ENCODE results near the gene HAL.
"Not testable (repeated sequence)": the region's sequence is repeated elsewhere in the genome, so short reads cannot be mapped to it uniquely, and the experiment has no call there.

HAL gene

GRCh38 chr12:95976416-95976832 is 19.7 kb downstream of the HAL start:
- no peak for DNase-seq

GRCh38 chr12:95975491-95975890 is 20.7 kb downstream of the HAL start:
- no peak for DNase-seq

- no peak for DNase-seq
Measured at GRCh38 chr12:95974358-95974757, 21.8 kb downstream of the HAL start.

GRCh38 chr12:95972832-95973456 is 23.2 kb downstream of the HAL start:
- no peak for DNase-seq

- no peak for DNase-seq
Measured at GRCh38 chr12:95970905-95971304, 25.2 kb downstream of the HAL start.

- DNase-seq = not testable (repeated sequence)
Measured at GRCh38 chr12:95969116-95969515, 27.0 kb downstream of the HAL start.

GRCh38 chr12:95967301-95967700 is 28.8 kb downstream of the HAL start:
- no peak for DNase-seq

GRCh38 chr12:95966287-95966870 is 29.8 kb downstream of the HAL start:
- DNase-seq = no peak

- no peak for DNase-seq
Measured at GRCh38 chr12:95963096-95963495, 33.0 kb downstream of the HAL start.

GRCh38 chr12:95962222-95962621 is 33.9 kb downstream of the HAL start:
- no peak for DNase-seq

- DNase-seq = no peak
Measured at GRCh38 chr12:95960241-95960640, 35.9 kb downstream of the HAL start.

GRCh38 chr12:95959107-95959506 is 37.0 kb downstream of the HAL start:
- DNase-seq = no peak

GRCh38 chr12:95956557-95957145 is 39.5 kb downstream of the HAL start:
- DNase-seq = no peak

GRCh38 chr12:95955549-95956159 is 40.5 kb downstream of the HAL start:
- no peak for DNase-seq

- DNase-seq = no peak
Measured at GRCh38 chr12:95953000-95953399, 43.1 kb downstream of the HAL start.

- DNase-seq = no peak
Measured at GRCh38 chr12:95951515-95951914, 44.6 kb downstream of the HAL start.

GRCh38 chr12:95949477-95950206 is 46.5 kb downstream of the HAL start:
- DNase-seq = no peak

- DNase-seq = no peak
Measured at GRCh38 chr12:95944108-95944704, 51.9 kb downstream of the HAL start.

GRCh38 chr12:95943330-95943842 is 52.8 kb downstream of the HAL start, which contains the start of gene AMDHD1:
AMDHD1 (plus strand) TSS chr12:95943331; CDS start chr12:95943399, 68 bp downstream.
- DNase-seq = no peak

GRCh38 chr12:95942524-95943329 is 53.4 kb downstream of the HAL start, which contains the start of gene CCDC38:
CCDC38 (minus strand) TSS chr12:95942614; CDS start chr12:95936509, 6,105 bp downstream.
- DNase-seq = no peak

GRCh38 chr12:95942101-95942523 is 54.0 kb downstream of the HAL start:
- DNase-seq = no peak

- no peak for DNase-seq
Measured at GRCh38 chr12:95940514-95940913, 55.6 kb downstream of the HAL start.

Data from NCI-H1436 treated with DMSO at 0.1 percent for 48 hours (cell line).